Occipital lobe (tissue), 2 donors: Measurements from ENCODE around the gene GTPBP1. TPM values are rescaled to one million over a fixed set of nuclear protein-coding genes. Genes with fewer than 3 reads are reported as not detected.

ENCODE experiments used
- DNase-seq: peaks from one replicate; lab custom pipeline; 2025; lab: John Stamatoyannopoulos, UW
- total RNA-seq: library from RNA; depleted of rRNA; stranded (reverse); fragments of >200 nt; gene quantifications from one replicate; pipeline ENCODE4 v1.2.3, GENCODE V29; 2014

Gene GTPBP1
- total RNA-seq, 1 donor from 2014 or later = 32.1 TPM

- DNase-seq = no peak
These were observed 33.7 kb downstream of the GTPBP1 start for GRCh38 chr22:38739300-38740055.

- DNase-seq = no peak
These were observed 34.5 kb downstream of the GTPBP1 start for GRCh38 chr22:38740116-38740723.

GRCh38 chr22:38740754-38741153 lies 35.0 kb downstream of the GTPBP1 start:
- no peak for DNase-seq

- no peak for DNase-seq
These were observed 35.4 kb downstream of the GTPBP1 start for GRCh38 chr22:38741166-38741565.

GRCh38 chr22:38741576-38741975 lies 35.8 kb downstream of the GTPBP1 start:
- no peak for DNase-seq

GRCh38 chr22:38742176-38742942 lies 36.6 kb downstream of the GTPBP1 start:
- no peak for DNase-seq

GRCh38 chr22:38744981-38745380 lies 39.2 kb downstream of the GTPBP1 start:
- DNase-seq = no peak

- no peak for DNase-seq
These were observed 40.1 kb downstream of the GTPBP1 start for GRCh38 chr22:38745676-38746460.

GRCh38 chr22:38748487-38749136 lies 42.9 kb downstream of the GTPBP1 start:
- DNase-seq = no peak

- DNase-seq = no peak
These were observed 44.4 kb downstream of the GTPBP1 start for GRCh38 chr22:38750104-38750503.

GRCh38 chr22:38750638-38751037 lies 44.9 kb downstream of the GTPBP1 start:
- no peak for DNase-seq

- DNase-seq = no peak
These were observed 45.3 kb downstream of the GTPBP1 start for GRCh38 chr22:38751066-38751421.

GRCh38 chr22:38751422-38752346 lies 45.9 kb downstream of the GTPBP1 start:
- peak; percentile 32 for DNase-seq

- DNase-seq = peak; percentile 55
These were observed 48.4 kb downstream of the GTPBP1 start for GRCh38 chr22:38753948-38754750.

GRCh38 chr22:38754751-38755154 lies 49.0 kb downstream of the GTPBP1 start:
- no peak for DNase-seq

GRCh38 chr22:38755155-38755910 lies 49.6 kb downstream of the GTPBP1 start:
- DNase-seq = peak; percentile 84

- peak; percentile 91 for DNase-seq
These were observed 50.3 kb downstream of the GTPBP1 start, which contains the start of gene SUN2 for GRCh38 chr22:38755911-38756532. Gene SUN2, minus strand, starts transcription at chr22:38755998. Its CDS starts 3,370 bp downstream, at chr22:38752628.
